HepG2 (cell line): Measurements from ENCODE around the gene MGST2. TPM values are rescaled to one million over a fixed set of nuclear protein-coding genes. Genes with fewer than 3 reads are reported as not detected.

ENCODE experiments used
- ATAC-seq: fragments of 200-7000 bp; cut with Tn5 transposase; 3 replicates; pipeline ENCODE4 v1.9.1; 2020; ENCODE audit warnings: mild to moderate bottlenecking, moderate library complexity
- BruUV-seq: library from RNA; stranded (reverse); fragments of 400-500 nt; replicated peaks from 2 replicates; lab custom pipeline; 2021; lab: Mats Ljungman, UMichigan
- CTCF ChIA-PET: fragments of 300-600 bp; formaldehyde crosslinking; extraction: SDS; loops from one replicate; lab custom pipeline; 2021; ENCODE audit warnings: low total read pairs, inconsistent platforms, low intra/inter-chr PET ratio; lab: Yijun Ruan, JAX
- POLR2A ChIA-PET: fragments of 350-600 bp; sonication (Branson Sonifier 250); formaldehyde crosslinking; loops from one replicate; lab custom pipeline; 2020; ENCODE audit warnings: antibody characterized with exemption, inconsistent platforms; lab: Yijun Ruan, JAX
- DNase-seq: peaks from one replicate; pipeline ENCODE4 v3.0.0-alpha.2; 2015; ENCODE audit warnings: low spot score
- FAIRE-seq: peaks from 3 replicates; lab custom pipeline; 2011; peaks lifted over from hg19 to GRCh38; lab: Jason Lieb, UNC
- H2AFZ ChIP-seq: one replicate; pipeline ENCODE4 v1.6.1; 2011; ENCODE audit warnings: low read length, inconsistent platforms
- H3K27ac ChIP-seq: fragments of 300-600 bp; 3 replicates; pipeline ENCODE4 v1.8.0; 2011; ENCODE audit warnings: mixed run types, mild to moderate bottlenecking, mixed read lengths, low read length, inconsistent platforms; ENCODE audit not compliant: insufficient read depth; ENCODE audit errors: extremely low read length
- H3K27me3 ChIP-seq, 2 experiments: fragments of 200-600 bp in 1 of 2; 2 replicates in 1 of 2; 3 replicates in 1 of 2; pipeline versions ENCODE4 v1.6.0 to v1.8.0; 2011; ENCODE audit warnings: low read length in 2 of 2, mild to moderate bottlenecking in 2 of 2, moderate library complexity in 2 of 2, inconsistent platforms in 1 of 2; ENCODE audit not compliant: insufficient read depth in 2 of 2, control insufficient read depth in 1 of 2
- H3K36me3 ChIP-seq, 2 experiments: fragments of 200-600 bp in 1 of 2; replicated peaks in 1 of 2; 2 replicates in 1 of 2; 3 replicates in 1 of 2; pipeline versions ENCODE4 v1.5.1 to v1.8.0; 2011; ENCODE audit warnings: low read length in 2 of 2, inconsistent platforms in 1 of 2; ENCODE audit not compliant: insufficient read depth in 2 of 2, control insufficient read depth in 1 of 2
- H3K4me1 ChIP-seq: 2 replicates; pipeline ENCODE4 v1.5.1; 2012; ENCODE audit warnings: low read length, inconsistent platforms; ENCODE audit not compliant: insufficient read depth
- H3K4me2 ChIP-seq: 2 replicates; pipeline ENCODE4 v1.6.0; 2011; ENCODE audit warnings: low read depth, low read length, inconsistent platforms
- H3K4me3 ChIP-seq, 3 experiments: fragments of 200-600 bp in 1 of 3; sonication (generic), shearing (Covaris generic) in 1 of 3; replicated peaks in 1 of 3; 2 replicates each; pipeline ENCODE4 v1.5.1; 2011 to 2016; ENCODE audit warnings: low read length in 3 of 3, inconsistent platforms in 2 of 3, low read depth in 2 of 3, mild to moderate bottlenecking in 2 of 3, control low read depth in 1 of 3, mixed read lengths in 1 of 3; ENCODE audit not compliant: insufficient read depth in 1 of 3
- H3K79me2 ChIP-seq: one replicate; pipeline ENCODE4 v1.6.1; 2011; ENCODE audit warnings: low read length, inconsistent platforms; ENCODE audit not compliant: insufficient read depth
- H3K9ac ChIP-seq: 2 replicates; pipeline ENCODE4 v1.6.0; 2011; ENCODE audit warnings: mild to moderate bottlenecking, low read depth, low read length, inconsistent platforms; ENCODE audit not compliant: insufficient read depth
- H3K9me3 ChIP-seq: 2 replicates; pipeline ENCODE4 v1.5.1; 2012; ENCODE audit warnings: mild to moderate bottlenecking, low read length
- H4K20me1 ChIP-seq: 2 replicates; pipeline ENCODE4 v1.6.0; 2011; ENCODE audit warnings: inconsistent platforms, mild to moderate bottlenecking, low read length, moderate library complexity; ENCODE audit not compliant: insufficient read depth
- ARID5B ChIP-seq: IDR thresholded peaks from 2 replicates; pipeline ENCODE4 v1.4.0; 2020; ENCODE audit warnings: mild to moderate bottlenecking, missing genetic modification reagents
- CENPX ChIP-seq: sonication (generic); formaldehyde crosslinking; IDR thresholded peaks from 2 replicates; pipeline ENCODE4 v1.9.0; 2021; ENCODE audit warnings: mild to moderate bottlenecking, missing genetic modification reagents, moderate library complexity
- EP300 ChIP-seq, 3 experiments: sonication (generic) in 1 of 3; formaldehyde crosslinking in 1 of 3; IDR thresholded peaks; 2 replicates each; pipeline versions ENCODE4 v1.5.1 to v1.6.1; 2011 to 2020; ENCODE audit warnings: low read depth in 2 of 3, low read length in 2 of 3, borderline replicate concordance in 1 of 3, improper control_type of control experiment in 1 of 3, mild to moderate bottlenecking in 1 of 3, missing genetic modification reagents in 1 of 3, moderate library complexity in 1 of 3
- FOXA1 ChIP-seq, 2 experiments: fragments of 450-650 bp in 1 of 2; sonication (generic) in 1 of 2; formaldehyde crosslinking in 1 of 2; IDR thresholded peaks; 2 replicates each; pipeline versions ENCODE4 v1.4.0 to v1.6.1; 2016 to 2020; ENCODE audit warnings: missing genetic modification reagents in 1 of 2
- FOXA3 ChIP-seq: IDR thresholded peaks from 2 replicates; pipeline ENCODE4 v1.6.1; 2016; ENCODE audit warnings: missing genetic modification reagents, missing compliant biosample characterization
- FOXK2 ChIP-seq: fragments of 450-650 bp; IDR thresholded peaks from 2 replicates; pipeline ENCODE4 v1.6.1; 2016
- GATAD2A ChIP-seq: IDR thresholded peaks from 2 replicates; pipeline ENCODE4 v1.6.1; 2016
- MED1 ChIP-seq: sonication (generic); formaldehyde crosslinking; IDR thresholded peaks from 2 replicates; pipeline ENCODE4 v1.4.0; 2020; ENCODE audit warnings: missing genetic modification reagents
- RXRB ChIP-seq: IDR thresholded peaks from 2 replicates; pipeline ENCODE4 v1.6.1; 2016; ENCODE audit warnings: borderline replicate concordance, missing genetic modification reagents, missing compliant biosample characterization
- ZNF329 ChIP-seq: sonication (generic); formaldehyde crosslinking; IDR thresholded peaks from 2 replicates; pipeline ENCODE4 v1.9.0; 2021; ENCODE audit warnings: low read depth, mild to moderate bottlenecking, missing genetic modification reagents
- ZNF720 ChIP-seq: sonication (generic); formaldehyde crosslinking; IDR thresholded peaks from 2 replicates; pipeline ENCODE4 v1.4.0; 2020; ENCODE audit warnings: missing genetic modification reagents
- ZNF747 ChIP-seq: sonication (generic); formaldehyde crosslinking; IDR thresholded peaks from 2 replicates; pipeline ENCODE4 v1.8.1; 2023; ENCODE audit warnings: missing genetic modification reagents, mild to moderate bottlenecking, borderline replicate concordance
- WGBS: methylation state at CpG from one replicate; pipeline ENCODE4 v1.1.6; 2017; ENCODE audit warnings: low lambda C conversion rate; 5-methylcytosine and 5-hydroxymethylcytosine counted together
- in situ Hi-C: cut with HindIII; loops from 2 replicates; pipeline ENCODE4 v1.10.0; 2017; ENCODE audit warnings: low pct_unique_long_range_greater_than_20kb; ENCODE audit not compliant: extremely low pct_ligation_motif_present
- intact Hi-C: fragments of 100-400 bp; cut with micrococcal nuclease; formaldehyde crosslinking; loops from one replicate; pipeline ENCODE4 v1.10.0; 2022; ENCODE audit not compliant: unreplicated experiment
- polyA plus RNA-seq, 8 experiments: library from polyadenylated mRNA; depleted of rRNA in 3 of 8; stranded (reverse) in 7 of 8; unstranded in 1 of 8; fragments of >200 nt; fragmentation: Illumina TruSeq in 4 of 8; extraction: Trizol in 4 of 8; gene quantifications; 2 replicates each; pipeline versions ENCODE4 v1.2.1 to v1.2.3, GENCODE V29; 2011 to 2016; ENCODE audit warnings: low read depth in 4 of 8, missing spikeins in 1 of 8, mixed read lengths in 1 of 8; ENCODE audit not compliant: insufficient read depth in 1 of 8
- total RNA-seq, 5 experiments: library from RNA; depleted of rRNA; stranded (reverse); fragments of >200 nt; fragmentation: Illumina TruSeq; extraction: Trizol; gene quantifications; 2 replicates each; pipeline ENCODE4 v1.2.3, GENCODE V29; 2016; ENCODE audit warnings: low read depth in 1 of 5
- TF ChIP-seq, protein P1 (sequence below): sonication (generic); formaldehyde crosslinking; IDR thresholded peaks from 2 replicates; pipeline ENCODE4 v1.4.0; 2020; ENCODE audit warnings: missing genetic modification reagents

MGST2 gene
- total and polyA plus RNA-seq, 2 of the 13 experiments (the other 11 are each of a cell fraction or from before 2014, with no cell fraction given), result 205 to 416 TPM

GRCh38 chr4:139672215-139672614, 6.6 kb downstream of the MGST2 start (continued):
- no peak for TF ChIP-seq ZNF329

DNA sequence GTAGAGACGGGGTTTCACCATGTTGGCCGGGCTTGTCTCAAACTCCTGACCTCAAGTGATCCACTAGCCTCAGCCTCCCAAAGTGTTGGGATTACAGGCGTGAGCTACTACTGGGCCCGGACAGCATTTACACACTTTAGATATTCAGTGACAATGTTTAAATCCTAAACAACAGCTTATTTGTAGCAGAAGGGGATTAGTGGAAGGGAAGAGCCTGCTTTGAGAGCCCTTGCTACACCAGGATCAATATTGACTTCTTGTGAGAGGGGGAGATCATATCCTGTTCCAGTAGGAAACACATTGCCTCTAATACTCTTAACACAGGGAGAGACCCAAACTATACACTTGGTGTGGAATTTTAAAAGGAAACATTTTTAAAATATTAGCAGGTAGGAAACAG, 7.1 kb downstream of the MGST2 start:
- no peak for FAIRE-seq

More for the DNA sequence above, 7.1 kb downstream of the MGST2 start:
- no peaks in the 10 kb centered on the region for H3K9me3 ChIP-seq
- intact Hi-C loops (no loop called here), in situ Hi-C loops (no loop called here)
- 71% methylated on average over 4 of the region's 4 CpGs for WGBS
- no TSS peak for BruUV-seq
- ChIA-PET CTCF (no interaction called here), POLR2A (interaction anchor here (0.8 kb wide), 1 partner anchor 10 kb away, joined by 4 read pairs; no protein-coding TSS in a partner anchor)
- peak overlapping the region; percentile 33 for H3K4me2 ChIP-seq
- peak overlapping the region; percentile 30 for H3K27ac ChIP-seq
- peaks cover 100% of the 10 kb centered on the region for H3K4me1 ChIP-seq
- H3K4me3 ChIP-seq, result no peak overlapping the region
- H3K36me3 ChIP-seq, result peaks cover 17 to 53% of the 10 kb centered on the region in 2 experiments
- no peak overlapping the region for H2AFZ ChIP-seq
- peaks cover 86% of the 10 kb centered on the region for H4K20me1 ChIP-seq
- H3K79me2 ChIP-seq, result peaks cover 100% of the 10 kb centered on the region
- DNase-seq, result no peak
- no peak for ATAC-seq
- H3K27me3 ChIP-seq, result no peaks in the 10 kb centered on the region
- H3K9ac ChIP-seq, result no peak overlapping the region
- TF ChIP-seq RXRB (CRISPR knock-in tag) (peak; percentile 18; the same call in 1 of the 2 replicates), EP300 (IDR thresholded peaks at IDR 0.05; ENCODE audit: low read depth in 2 of 2, low read length in 2 of 2) (0 out of 4 replicates have a peak, but pooled peaks of 1 of the 2 experiments have one; percentile 16), EP300 (CRISPR knock-in tag; IDR thresholded peaks at IDR 0.05; ENCODE audit: borderline replicate concordance) (no peak), MED1 (CRISPR knock-in tag) (peak; percentile 37), ARID5B (CRISPR knock-in tag) (0 out of 2 replicates have a peak, but pooled peaks have one; percentile 37), ZNF747 (CRISPR knock-in tag) (0 out of 2 replicates have a peak, but pooled peaks have one; percentile 62), GATAD2A (peak; percentile 51; the same call in 1 of the 2 replicates), FOXA1 (IDR thresholded peaks at IDR 0.05) (no peak), FOXA1 (CRISPR knock-in tag; IDR thresholded peaks at IDR 0.05) (peak; percentile 56), CENPX (no peak), FOXK2 (no peak), ZNF720 (CRISPR knock-in tag) (no peak), FOXA3 (CRISPR knock-in tag) (0 out of 2 replicates have a peak, but pooled peaks have one; percentile 39)
- TF ChIP-seq, protein P1, sequence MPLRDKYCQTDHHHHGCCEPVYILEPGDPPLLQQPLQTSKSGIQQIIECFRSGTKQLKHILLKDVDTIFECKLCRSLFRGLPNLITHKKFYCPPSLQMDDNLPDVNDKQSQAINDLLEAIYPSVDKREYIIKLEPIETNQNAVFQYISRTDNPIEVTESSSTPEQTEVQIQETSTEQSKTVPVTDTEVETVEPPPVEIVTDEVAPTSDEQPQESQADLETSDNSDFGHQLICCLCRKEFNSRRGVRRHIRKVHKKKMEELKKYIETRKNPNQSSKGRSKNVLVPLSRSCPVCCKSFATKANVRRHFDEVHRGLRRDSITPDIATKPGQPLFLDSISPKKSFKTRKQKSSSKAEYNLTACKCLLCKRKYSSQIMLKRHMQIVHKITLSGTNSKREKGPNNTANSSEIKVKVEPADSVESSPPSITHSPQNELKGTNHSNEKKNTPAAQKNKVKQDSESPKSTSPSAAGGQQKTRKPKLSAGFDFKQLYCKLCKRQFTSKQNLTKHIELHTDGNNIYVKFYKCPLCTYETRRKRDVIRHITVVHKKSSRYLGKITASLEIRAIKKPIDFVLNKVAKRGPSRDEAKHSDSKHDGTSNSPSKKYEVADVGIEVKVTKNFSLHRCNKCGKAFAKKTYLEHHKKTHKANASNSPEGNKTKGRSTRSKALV (CRISPR knock-in tag), result 0 out of 2 replicates have a peak, but pooled peaks have one; percentile 55
